GM18519 (cell line): ENCODE results near the gene FN3K.

Experiments used
- ATAC-seq: cut with Tn5 transposase; IDR thresholded peaks from one replicate; pipeline ENCODE4 v1.9.1; 2021; ENCODE audit warnings: mild to moderate bottlenecking, moderate library complexity; ENCODE audit not compliant: unreplicated experiment, low FRiP score

FN3K gene

GRCh38 chr17:82734987-82735866 is at the start of gene FN3K:
Gene FN3K, plus strand, starts transcription at chr17:82735615. Its CDS starts 22 bp downstream, at chr17:82735637.
- no peak for ATAC-seq

DNA sequence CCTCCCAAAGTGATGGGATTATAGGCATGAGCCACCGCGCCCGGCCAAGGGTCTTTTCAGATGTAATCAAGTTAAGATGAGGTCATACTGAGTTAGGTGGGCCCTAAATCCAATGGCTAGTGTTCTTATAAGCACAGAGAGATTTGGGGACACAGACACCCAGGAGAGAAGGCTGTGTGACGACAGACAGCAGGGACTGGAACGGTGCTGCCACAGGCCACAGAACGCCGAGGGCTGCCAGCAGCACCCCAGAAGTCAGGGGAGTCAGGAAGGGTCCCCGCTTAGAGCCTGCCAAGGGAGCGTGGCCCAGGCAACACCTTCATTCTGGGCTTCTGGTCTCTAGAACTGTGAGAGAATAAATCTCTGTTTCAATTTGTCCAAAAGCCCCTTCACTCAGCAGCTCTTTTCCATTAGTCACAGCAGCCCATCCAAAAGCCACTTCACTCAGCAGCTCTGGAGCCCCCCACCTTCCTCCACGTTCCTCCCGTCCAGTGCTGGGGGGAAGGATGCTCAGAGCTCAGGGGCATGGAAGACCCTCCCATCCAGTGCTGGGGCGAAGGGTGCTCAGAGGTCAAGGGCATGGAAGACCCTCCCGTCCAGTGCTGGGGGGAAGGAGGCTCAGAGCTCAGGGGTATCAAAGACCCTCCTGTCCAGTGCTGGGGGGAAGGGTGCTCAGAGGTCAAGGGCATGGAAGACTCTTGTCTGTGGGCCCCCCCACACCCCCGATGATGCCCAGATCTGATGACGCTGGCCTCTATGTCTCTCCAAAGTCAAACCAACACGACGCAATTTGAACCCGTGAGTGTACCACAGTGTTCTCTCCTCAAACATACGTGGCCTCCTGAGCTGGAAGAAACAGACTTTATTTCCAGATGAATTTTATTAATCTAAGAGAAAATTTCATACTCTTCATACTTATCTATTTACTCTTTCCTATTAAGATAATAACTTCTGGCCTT is 48.8 kb upstream of the FN3K start:
- ATAC-seq = no peak

- ATAC-seq = no peak
These were observed 48.0 kb upstream of the FN3K start for GRCh38 chr17:82687375-82687861.

DNA sequence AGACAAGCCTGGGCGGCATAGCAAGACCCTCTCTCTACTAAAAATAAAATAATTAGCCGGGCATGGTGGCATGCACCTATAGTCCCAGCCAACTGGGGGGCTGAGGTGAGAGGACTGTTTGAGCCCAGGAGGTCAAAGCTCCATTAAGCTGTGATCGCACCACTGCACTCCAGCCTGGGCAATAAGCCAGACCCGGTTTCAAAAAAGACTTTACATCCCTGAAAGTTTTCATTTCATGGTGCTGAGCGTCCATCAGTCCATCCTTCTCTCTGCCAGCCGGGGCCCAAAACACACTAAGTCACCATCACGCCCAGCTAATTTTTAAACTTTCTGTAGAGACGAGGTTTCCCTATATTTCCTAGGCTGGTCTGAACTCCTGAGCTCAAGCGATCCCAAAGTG is 47.5 kb upstream of the FN3K start:
- no peak for ATAC-seq

DNA sequence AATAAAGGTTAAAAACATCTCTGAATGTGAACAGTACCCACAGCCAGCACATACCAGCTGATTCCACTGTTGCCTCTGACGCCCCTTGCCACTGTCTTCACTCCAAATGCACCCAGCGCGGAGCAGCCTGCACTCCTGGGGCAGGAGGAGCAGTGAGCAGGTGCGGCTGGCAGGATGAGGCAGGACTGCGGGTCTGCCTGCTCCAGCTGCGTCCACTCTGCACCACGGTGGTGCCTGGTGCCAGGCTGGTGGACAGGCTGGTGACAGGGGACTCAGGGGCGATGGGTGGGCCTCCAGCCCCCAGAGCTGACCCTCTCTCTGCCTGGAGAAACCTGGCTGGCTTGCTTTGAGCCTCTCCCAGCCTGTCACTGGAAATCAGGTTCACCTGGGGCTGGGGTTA is 46.3 kb upstream of the FN3K start:
- no peak for ATAC-seq

- ATAC-seq = no peak
These were observed 44.5 kb upstream of the FN3K start for GRCh38 chr17:82690786-82691489.

- ATAC-seq = no peak
These were observed 43.7 kb upstream of the FN3K start for GRCh38 chr17:82691714-82692113.

DNA sequence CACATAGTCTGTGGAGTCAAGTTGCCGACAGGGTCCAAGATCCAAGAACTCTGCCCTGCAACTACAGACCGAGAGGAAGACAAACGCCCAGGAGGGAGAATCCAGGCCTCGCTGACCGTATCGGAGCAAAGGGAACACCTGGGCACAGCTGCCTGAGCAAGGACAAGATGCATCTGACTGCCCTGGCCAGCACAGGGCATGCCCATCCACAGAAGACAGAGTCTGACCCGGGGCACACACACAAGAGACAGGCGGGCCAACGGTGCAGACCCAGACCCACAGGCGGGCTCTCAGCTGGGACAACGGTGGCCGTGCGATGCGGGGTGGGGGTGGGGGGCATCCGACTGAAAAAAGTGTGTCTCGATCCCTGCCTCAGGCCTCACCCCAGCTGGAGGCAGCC is 43.1 kb upstream of the FN3K start:
- ATAC-seq = no peak

- ATAC-seq = no peak
These were observed 42.1 kb upstream of the FN3K start for GRCh38 chr17:82693168-82693867.

GRCh38 chr17:82694647-82695046 is 40.8 kb upstream of the FN3K start:
- ATAC-seq = no peak

DNA sequence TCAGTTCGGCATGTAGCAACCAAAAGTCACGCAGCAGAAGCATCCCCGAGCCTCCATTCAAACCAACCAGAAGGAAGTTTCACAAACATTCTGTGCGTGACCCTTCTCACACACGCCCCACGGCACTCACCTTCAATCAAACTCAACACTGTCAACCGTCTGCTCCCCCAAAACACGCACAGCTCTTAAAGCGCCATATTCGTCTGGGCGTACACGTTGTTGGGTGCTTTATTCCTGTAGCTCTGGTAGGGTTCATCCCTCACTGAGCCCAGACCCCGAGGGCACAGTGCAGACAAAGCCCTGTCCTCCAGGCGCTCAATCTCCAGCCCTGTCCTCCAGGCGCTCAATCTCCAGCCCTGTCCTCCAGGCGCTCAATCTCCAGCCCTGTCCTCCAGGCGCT is 39.2 kb upstream of the FN3K start:
- no peak for ATAC-seq

DNA sequence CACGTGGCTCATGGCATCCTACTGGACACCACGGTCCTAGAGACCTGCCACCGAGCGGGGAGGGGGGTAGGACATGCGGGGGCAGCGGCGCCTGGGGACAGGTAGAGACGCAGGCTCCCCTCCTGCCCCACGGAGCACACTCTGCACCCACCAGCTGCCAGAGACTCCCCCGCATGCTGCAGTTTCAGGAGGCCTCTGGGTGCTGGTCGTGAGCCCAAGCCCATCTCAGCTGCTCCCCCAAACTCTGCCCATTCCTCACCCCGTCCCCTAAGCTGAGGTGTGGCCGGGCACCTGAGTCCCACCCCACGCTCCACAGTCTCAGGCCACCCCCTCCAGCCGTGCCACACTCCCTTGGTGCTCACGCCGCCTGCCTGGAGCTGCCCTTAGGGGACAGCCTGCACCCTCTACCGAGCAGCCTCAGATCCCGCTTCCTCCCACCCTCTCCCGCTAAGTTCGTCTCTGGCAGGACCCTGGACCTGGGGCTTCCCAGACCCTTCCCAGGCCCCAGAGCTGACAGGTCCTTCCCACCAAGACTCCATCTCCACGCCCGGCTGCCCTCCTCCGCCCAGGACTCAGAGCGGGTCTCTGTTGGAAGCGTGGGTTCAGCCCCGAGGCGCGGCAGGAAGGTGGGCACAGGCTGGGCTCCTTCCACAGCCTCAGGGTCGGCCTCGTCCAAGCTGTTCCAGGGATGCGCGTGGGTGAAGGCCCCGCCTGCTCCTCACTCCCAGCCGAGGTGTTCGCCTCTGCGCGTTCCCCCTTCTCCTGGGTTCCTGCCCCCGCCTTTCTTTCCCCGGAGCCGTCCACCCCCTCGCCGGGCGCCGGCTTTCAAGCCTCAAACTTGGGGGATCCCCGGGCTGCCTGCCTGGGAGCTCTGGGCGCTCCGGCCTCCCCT is 38.3 kb upstream of the FN3K start:
- ATAC-seq = no peak

DNA sequence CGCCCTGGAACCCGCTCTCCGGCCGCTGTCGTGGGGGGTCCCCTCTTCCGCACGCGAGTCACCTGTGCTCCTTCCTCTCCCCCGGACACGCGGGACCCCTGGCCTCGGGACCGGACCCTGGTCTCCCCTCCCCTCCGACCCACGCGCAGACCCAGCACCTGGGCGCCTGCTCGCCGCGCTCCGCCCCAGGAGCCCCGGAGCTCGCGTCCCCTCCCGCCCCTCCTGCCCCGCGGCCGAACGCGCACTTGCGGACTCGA is 37.7 kb upstream of the FN3K start:
- no peak for ATAC-seq

GRCh38 chr17:82698065-82698973 is 37.1 kb upstream of the FN3K start, which contains the start of gene RAB40B:
Gene RAB40B, minus strand, starts transcription at chr17:82698698. Its CDS starts 102 bp downstream, at chr17:82698596.
- ATAC-seq = peak; percentile 93

DNA sequence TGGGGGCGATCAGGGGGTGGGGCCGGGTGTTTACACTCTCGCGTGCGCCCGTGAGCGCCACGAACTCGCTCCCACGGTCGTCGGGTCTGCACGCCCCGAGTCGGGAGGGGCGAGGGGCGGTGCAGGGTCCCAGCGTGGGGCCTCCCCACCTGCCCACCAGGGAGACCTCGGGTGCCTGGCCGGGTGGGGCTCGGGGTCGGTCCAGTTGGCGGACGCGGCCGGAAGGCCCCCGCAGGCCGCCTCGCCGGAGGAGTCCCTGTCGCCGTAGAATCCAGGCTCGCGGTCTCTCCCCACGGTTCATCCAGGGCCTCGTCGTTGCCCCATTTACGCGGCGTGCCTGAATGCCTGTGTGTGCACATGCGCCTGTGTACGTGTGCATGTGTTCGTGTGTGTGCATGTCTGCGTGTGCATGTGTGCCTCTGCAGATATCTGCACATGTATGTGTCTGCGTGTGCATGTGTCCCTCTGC is 36.4 kb upstream of the FN3K start:
- no peak for ATAC-seq

- ATAC-seq = no peak
These were observed 35.9 kb upstream of the FN3K start for GRCh38 chr17:82699551-82699950.

- no peak for ATAC-seq
These were observed 33.0 kb upstream of the FN3K start for GRCh38 chr17:82702231-82702927.
